ENCODE measurements around the gene SHISAL2A.

- TF ChIP-seq EGR1 (IDR thresholded peaks at IDR 0.05) (no peak), TEAD4 (IDR thresholded peaks at IDR 0.05) (no peak), RAD21 (IDR thresholded peaks at IDR 0.05; ENCODE audit: low read depth) (no peak)
Observed at GRCh38 chr1:52658795-52659194, 25.8 kb downstream of the SHISAL2A start.
